ENCODE measurements around the gene POU2F1. TPM values are rescaled to one million over a fixed set of nuclear protein-coding genes. Genes with fewer than 3 reads are reported as not detected.

POU2F1 gene
- total RNA-seq, 1 donor from 2014 or later: 68.0 TPM

DNA sequence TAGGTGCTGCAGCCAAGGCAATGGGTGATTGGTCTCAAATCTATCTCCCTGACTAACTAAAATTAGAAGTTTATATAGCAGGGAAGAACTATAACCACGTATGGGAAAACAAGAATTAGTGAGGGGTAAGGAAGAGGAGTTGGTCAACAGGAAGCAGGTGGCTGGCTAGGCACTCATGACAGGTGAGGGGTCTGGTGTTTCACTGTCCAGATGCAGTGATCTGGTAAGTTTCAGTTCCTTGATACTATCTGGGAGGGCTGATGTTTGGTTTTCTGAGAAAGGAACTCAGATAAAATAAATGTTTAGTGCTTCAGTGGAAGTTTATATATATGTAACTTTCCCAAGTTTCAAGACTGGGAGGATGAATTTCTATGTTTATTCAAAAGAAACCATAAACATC lies 11.6 kb upstream of the POU2F1 start:
- no peak overlapping the region for H3K4me3 Mint-ChIP-seq
- H3K4me2 ChIP-seq: no peak overlapping the region
- H3K9ac ChIP-seq: no peak overlapping the region
- DNase-seq (ENCODE audit: low spot score): no peak
- H3K27ac ChIP-seq: no peak overlapping the region
- no peak for TF ChIP-seq EZH2phosphoT487 (IDR thresholded peaks at IDR 0.05)
- TF ChIP-seq EZH2 (IDR thresholded peaks at IDR 0.05): no peak
- TF ChIP-seq, protein P1, sequence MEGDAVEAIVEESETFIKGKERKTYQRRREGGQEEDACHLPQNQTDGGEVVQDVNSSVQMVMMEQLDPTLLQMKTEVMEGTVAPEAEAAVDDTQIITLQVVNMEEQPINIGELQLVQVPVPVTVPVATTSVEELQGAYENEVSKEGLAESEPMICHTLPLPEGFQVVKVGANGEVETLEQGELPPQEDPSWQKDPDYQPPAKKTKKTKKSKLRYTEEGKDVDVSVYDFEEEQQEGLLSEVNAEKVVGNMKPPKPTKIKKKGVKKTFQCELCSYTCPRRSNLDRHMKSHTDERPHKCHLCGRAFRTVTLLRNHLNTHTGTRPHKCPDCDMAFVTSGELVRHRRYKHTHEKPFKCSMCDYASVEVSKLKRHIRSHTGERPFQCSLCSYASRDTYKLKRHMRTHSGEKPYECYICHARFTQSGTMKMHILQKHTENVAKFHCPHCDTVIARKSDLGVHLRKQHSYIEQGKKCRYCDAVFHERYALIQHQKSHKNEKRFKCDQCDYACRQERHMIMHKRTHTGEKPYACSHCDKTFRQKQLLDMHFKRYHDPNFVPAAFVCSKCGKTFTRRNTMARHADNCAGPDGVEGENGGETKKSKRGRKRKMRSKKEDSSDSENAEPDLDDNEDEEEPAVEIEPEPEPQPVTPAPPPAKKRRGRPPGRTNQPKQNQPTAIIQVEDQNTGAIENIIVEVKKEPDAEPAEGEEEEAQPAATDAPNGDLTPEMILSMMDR (IDR thresholded peaks at IDR 0.05): no peak
- H3K4me1 Mint-ChIP-seq: peaks cover 3% of the 10 kb centered on the region
- H3K9me3 ChIP-seq (ENCODE audit: low read depth): no peaks in the 10 kb centered on the region
- H3K9me3 Mint-ChIP-seq: peaks cover 22% of the 10 kb centered on the region
- H3K27ac Mint-ChIP-seq: no peak overlapping the region
- H3K36me3 ChIP-seq: no peaks in the 10 kb centered on the region
- no peaks in the 10 kb centered on the region for H4K20me1 ChIP-seq (ENCODE audit: low read depth)
- no peaks in the 10 kb centered on the region for H3K27me3 ChIP-seq
- H3K4me1 ChIP-seq: peaks cover 5% of the 10 kb centered on the region
- H3K4me3 ChIP-seq: no peak overlapping the region
- no peak overlapping the region for H2AFZ ChIP-seq (replicated peaks)
- no peaks in the 10 kb centered on the region for H3K79me2 ChIP-seq (ENCODE audit: low read depth)
- no peaks in the 10 kb centered on the region for H3F3A ChIP-seq (ENCODE audit: low read depth)
- no peaks in the 10 kb centered on the region for H3K27me3 Mint-ChIP-seq (ENCODE audit: insufficient read depth, low read depth)
- no peaks in the 10 kb centered on the region for H3K36me3 Mint-ChIP-seq

GRCh38 chr1:167210966-167211674 lies 9.6 kb upstream of the POU2F1 start:
- Histone ChIP-seq H3K79me2 (ENCODE audit: low read depth) (no peaks in the 10 kb centered on the region), H3F3A (ENCODE audit: low read depth) (no peaks in the 10 kb centered on the region), H3K4me1 (peaks cover 5% of the 10 kb centered on the region), H2AFZ (replicated peaks) (no peak overlapping the region), H3K4me3 (no peak overlapping the region), H3K36me3 (no peaks in the 10 kb centered on the region), H3K9ac (no peak overlapping the region), H3K4me2 (no peak overlapping the region), H3K27me3 (no peaks in the 10 kb centered on the region), H3K27ac (no peak overlapping the region), H4K20me1 (ENCODE audit: low read depth) (no peaks in the 10 kb centered on the region), H3K9me3 (ENCODE audit: low read depth) (no peaks in the 10 kb centered on the region)
- Mint-ChIP-seq H3K9me3 (peaks cover 18% of the 10 kb centered on the region), H3K4me3 (no peak overlapping the region), H3K27me3 (ENCODE audit: insufficient read depth, low read depth) (no peaks in the 10 kb centered on the region), H3K36me3 (no peaks in the 10 kb centered on the region), H3K4me1 (peaks cover 2% of the 10 kb centered on the region), H3K27ac (no peak overlapping the region)
- TF ChIP-seq, protein P1 (IDR thresholded peaks at IDR 0.05): no peak
- TF ChIP-seq EZH2 (IDR thresholded peaks at IDR 0.05) (no peak), EZH2phosphoT487 (IDR thresholded peaks at IDR 0.05) (no peak)
- DNase-seq (ENCODE audit: low spot score): no peak

GRCh38 chr1:167212025-167212424 lies 8.7 kb upstream of the POU2F1 start:
- H3K27me3 ChIP-seq: no peaks in the 10 kb centered on the region
- DNase-seq (ENCODE audit: low spot score): no peak
- no peaks in the 10 kb centered on the region for H3K36me3 ChIP-seq
- no peak overlapping the region for H2AFZ ChIP-seq (replicated peaks)
- H3K9ac ChIP-seq: no peak overlapping the region
- TF ChIP-seq EZH2phosphoT487 (IDR thresholded peaks at IDR 0.05): no peak
- no peak for TF ChIP-seq EZH2 (IDR thresholded peaks at IDR 0.05)
- TF ChIP-seq, protein P1 (IDR thresholded peaks at IDR 0.05): no peak
- H3K9me3 Mint-ChIP-seq: peaks cover 24% of the 10 kb centered on the region
- no peaks in the 10 kb centered on the region for H3K27me3 Mint-ChIP-seq (ENCODE audit: insufficient read depth, low read depth)
- no peaks in the 10 kb centered on the region for H3F3A ChIP-seq (ENCODE audit: low read depth)
- peaks cover 5% of the 10 kb centered on the region for H3K4me1 ChIP-seq
- H3K36me3 Mint-ChIP-seq: no peaks in the 10 kb centered on the region
- H3K9me3 ChIP-seq (ENCODE audit: low read depth): no peaks in the 10 kb centered on the region
- no peak overlapping the region for H3K27ac ChIP-seq
- no peak overlapping the region for H3K4me3 ChIP-seq
- no peaks in the 10 kb centered on the region for H3K79me2 ChIP-seq (ENCODE audit: low read depth)
- no peaks in the 10 kb centered on the region for H3K4me1 Mint-ChIP-seq
- H3K4me3 Mint-ChIP-seq: no peak overlapping the region
- no peaks in the 10 kb centered on the region for H4K20me1 ChIP-seq (ENCODE audit: low read depth)
- H3K4me2 ChIP-seq: no peak overlapping the region
- H3K27ac Mint-ChIP-seq: no peak overlapping the region

Measured in neural progenitor cell (in vitro differentiated cells).